GM23338 (cell line): Measurements from ENCODE around the gene ROR1. TPM values are rescaled to one million over a fixed set of nuclear protein-coding genes. Genes with fewer than 3 reads are reported as not detected.

Experiments
- ATAC-seq: fragments of 200-7000 bp; cut with Tn5 transposase; 3 replicates; pipeline ENCODE4 v1.9.1; 2020
- DNase-seq: peaks from one replicate; pipeline ENCODE4 v3.0.0-alpha.2; 2015; ENCODE audit warnings: low spot score
- H2AFZ ChIP-seq: fragments of 200-600 bp; sonication (generic); 2 replicates; pipeline ENCODE4 v1.8.0; 2016; ENCODE audit warnings: antibody characterized with exemption, mild to moderate bottlenecking, moderate library complexity
- H3F3A ChIP-seq: fragments of 200-600 bp; sonication (generic); replicated peaks from 2 replicates; pipeline ENCODE4 v1.8.0; 2017; ENCODE audit warnings: antibody characterized with exemption, mixed run types, low read depth
- H3K27ac ChIP-seq: fragments of 200-600 bp; sonication (generic); 2 replicates; pipeline ENCODE4 v1.6.1; 2016; ENCODE audit warnings: low read depth
- H3K27me3 ChIP-seq: fragments of 200-600 bp; sonication (generic); 2 replicates; pipeline ENCODE4 v1.8.0; 2016; ENCODE audit warnings: mild to moderate bottlenecking, mixed run types, moderate library complexity; ENCODE audit not compliant: insufficient read depth
- H3K36me3 ChIP-seq: fragments of 200-600 bp; sonication (generic); 2 replicates; pipeline ENCODE4 v1.8.0; 2016; ENCODE audit warnings: mild to moderate bottlenecking; ENCODE audit not compliant: insufficient read depth
- H3K4me1 ChIP-seq: fragments of 200-600 bp; sonication (generic); 2 replicates; pipeline ENCODE4 v1.8.0; 2016; ENCODE audit warnings: mild to moderate bottlenecking, moderate library complexity; ENCODE audit not compliant: insufficient read depth
- H3K4me2 ChIP-seq: fragments of 200-600 bp; sonication (generic); 2 replicates; pipeline ENCODE4 v1.7.1; 2017; ENCODE audit warnings: mixed run types
- H3K4me3 ChIP-seq: fragments of 200-600 bp; sonication (generic); 2 replicates; pipeline ENCODE4 v1.6.1; 2016; ENCODE audit warnings: mixed run types
- H3K79me2 ChIP-seq: fragments of 200-600 bp; sonication (generic); replicated peaks from 2 replicates; pipeline ENCODE4 v1.8.0; 2017; ENCODE audit warnings: mild to moderate bottlenecking; ENCODE audit not compliant: insufficient read depth
- H3K9me2 ChIP-seq: fragments of 200-600 bp; sonication (generic); 2 replicates; pipeline ENCODE4 v1.8.0; 2017; ENCODE audit not compliant: insufficient read depth
- H4K20me1 ChIP-seq: fragments of 200-600 bp; sonication (generic); replicated peaks from 2 replicates; pipeline ENCODE4 v1.8.0; 2017; ENCODE audit warnings: mild to moderate bottlenecking; ENCODE audit not compliant: insufficient read depth
- H3K27ac Mint-ChIP-seq: 2 replicates; pipeline ENCODE4 v1.8.0; 2020; ENCODE audit warnings: inconsistent platforms, mild to moderate bottlenecking, moderate library complexity, mixed read lengths
- H3K27me3 Mint-ChIP-seq: 3 replicates; pipeline ENCODE4 v1.8.0; 2022; ENCODE audit warnings: low read depth, mild to moderate bottlenecking, moderate library complexity, mixed read lengths, inconsistent platforms; ENCODE audit not compliant: insufficient read depth, poor library complexity
- H3K36me3 Mint-ChIP-seq: 3 replicates; pipeline ENCODE4 v1.8.0; 2021; ENCODE audit warnings: low read depth, mild to moderate bottlenecking, inconsistent platforms, moderate library complexity, mixed read lengths
- H3K4me1 Mint-ChIP-seq: 3 replicates; pipeline ENCODE4 v1.8.0; 2020; ENCODE audit warnings: mild to moderate bottlenecking, inconsistent platforms, mixed read lengths
- H3K4me3 Mint-ChIP-seq: 3 replicates; pipeline ENCODE4 v1.8.0; 2021; ENCODE audit warnings: moderate library complexity, mild to moderate bottlenecking, inconsistent platforms, mixed read lengths
- H3K9me3 Mint-ChIP-seq: 3 replicates; pipeline ENCODE4 v1.8.0; 2020; ENCODE audit warnings: moderate library complexity, mild to moderate bottlenecking, inconsistent platforms, mixed read lengths
- CTCF ChIP-seq, 2 experiments: fragments of 200-600 bp in 1 of 2; sonication (generic) in 1 of 2; conservative IDR thresholded peaks; 2 replicates each; pipeline versions ENCODE4 v1.5.1 to v1.6.1; 2016 to 2017; ENCODE audit warnings: antibody characterized with exemption in 2 of 2, low read depth in 2 of 2, mild to moderate bottlenecking in 2 of 2, moderate library complexity in 1 of 2
- ETS1 ChIP-seq: IDR thresholded peaks from 2 replicates; pipeline ENCODE4 v1.6.1; 2016; ENCODE audit warnings: antibody characterized with exemption
- EZH2phosphoT487 ChIP-seq: fragments of 200-600 bp; sonication (generic); IDR thresholded peaks from one replicate; pipeline ENCODE4 v1.8.1; 2018; ENCODE audit warnings: antibody characterized with exemption; ENCODE audit not compliant: unreplicated experiment
- JUNB ChIP-seq: IDR thresholded peaks from one replicate; pipeline ENCODE4 v1.6.1; 2016; ENCODE audit warnings: antibody characterized with exemption; ENCODE audit not compliant: unreplicated experiment
- REST ChIP-seq: IDR thresholded peaks from one replicate; pipeline ENCODE4 v1.6.1; 2018; ENCODE audit warnings: antibody characterized with exemption; ENCODE audit not compliant: unreplicated experiment
- STAT1 ChIP-seq: IDR thresholded peaks from one replicate; pipeline ENCODE4 v1.6.1; 2016; ENCODE audit warnings: antibody characterized with exemption; ENCODE audit not compliant: unreplicated experiment
- ZNF462 ChIP-seq: fragments of 250-450 bp; sonication (Bioruptor Pico); IDR thresholded peaks from 2 replicates; pipeline ENCODE4 v1.5.0; 2020; ENCODE audit warnings: mild to moderate bottlenecking, moderate library complexity
- polyA plus RNA-seq: library from polyadenylated mRNA; unstranded; fragments of >200 nt; fragmentation: Nextera tagmentation; extraction: Ambion mirVana; gene quantifications from 2 replicates; pipeline ENCODE4 v1.2.1, GENCODE V29; 2016
- total RNA-seq: library from RNA; depleted of rRNA; stranded (reverse); fragments of >200 nt; shearing (Covaris generic); gene quantifications from 2 replicates; pipeline ENCODE4 v1.2.3, GENCODE V29; 2014

Gene ROR1
- total and polyA plus RNA-seq, 2 experiments from 2014 or later, result 59.7 to 96.0 TPM

GRCh38 chr1:63864224-63864641, 90.4 kb downstream of the ROR1 start:
- Mint-ChIP-seq H3K4me3 (no peak overlapping the region), H3K9me3 (no peaks in the 10 kb centered on the region; the same call in 2 of the 3 replicates), H3K36me3 (no peaks in the 10 kb centered on the region; the same call in 2 of the 3 replicates), H3K27ac (no peak overlapping the region), H3K27me3 (peaks cover 2% of the 10 kb centered on the region), H3K4me1 (peaks cover 65% of the 10 kb centered on the region)
- H2AFZ ChIP-seq, result no peak overlapping the region
- H3K4me3 ChIP-seq, result no peak overlapping the region
- no peaks in the 10 kb centered on the region for H3K27me3 ChIP-seq
- peak; percentile 16; the same call in 2 of the 3 replicates for ATAC-seq
- TF ChIP-seq STAT1 (no peak), ETS1 (no peak), JUNB (no peak), ZNF462 (CRISPR knock-in tag) (no peak), EZH2phosphoT487 (no peak), CTCF (conservative IDR thresholded peaks at IDR 0.05; ENCODE audit: low read depth in 2 of 2) (no peak), REST (no peak)
- H3K4me1 ChIP-seq, result peaks cover 36% of the 10 kb centered on the region
- H4K20me1 ChIP-seq, result peaks cover 11% of the 10 kb centered on the region
- H3K36me3 ChIP-seq, result no peaks in the 10 kb centered on the region
- DNase-seq, result no peak
- H3K79me2 ChIP-seq, result peaks cover 100% of the 10 kb centered on the region
- no peak overlapping the region for H3K4me2 ChIP-seq
- H3K27ac ChIP-seq, result no peak overlapping the region
- no peaks in the 10 kb centered on the region for H3K9me2 ChIP-seq
- no peaks in the 10 kb centered on the region for H3F3A ChIP-seq
